ENCODE results near the gene ZNF239. TPM values are rescaled to one million over a fixed set of nuclear protein-coding genes. Genes with fewer than 3 reads are reported as not detected.
"Not testable (repeated sequence)": the region's sequence is repeated elsewhere in the genome, so short reads cannot be mapped to it uniquely, and the experiment has no call there.

The ZNF239 gene
- total RNA-seq, 1 experiment from 2014 or later, result not detected

DNA sequence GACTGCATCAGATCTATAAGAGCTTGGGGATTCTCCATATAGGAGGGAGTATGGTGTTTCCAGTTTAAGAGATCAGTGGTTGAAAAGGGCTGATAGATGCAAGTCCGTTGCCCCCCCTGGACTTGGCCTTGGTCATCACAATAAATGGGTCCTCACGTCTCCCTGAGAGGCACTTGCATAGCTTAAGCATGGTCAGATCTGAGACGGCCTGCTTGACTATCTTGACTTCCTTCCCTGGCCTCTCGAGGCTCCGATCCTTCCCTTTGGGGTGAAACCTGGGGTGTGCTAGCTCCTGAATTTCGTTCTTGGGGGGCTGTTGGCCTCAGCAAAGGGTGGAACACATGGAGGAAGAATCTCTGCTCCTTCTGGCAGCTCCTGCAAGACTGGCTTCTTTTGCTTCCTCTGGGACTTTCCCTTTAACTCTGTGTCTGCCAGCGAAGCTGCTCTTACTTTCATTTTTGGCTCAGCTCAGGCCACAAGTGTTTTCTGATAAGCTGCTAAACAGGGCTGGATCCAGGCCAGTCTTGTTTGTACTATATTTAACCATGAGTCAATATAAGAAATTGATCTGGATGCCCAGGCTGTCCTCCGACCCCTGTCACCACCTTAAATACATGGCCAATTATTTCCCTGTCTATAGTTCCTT lies 20.7 kb upstream of the ZNF239 start:
- Histone ChIP-seq H3K27ac (no peak overlapping the region), H3K4me3 (no peak overlapping the region)

GRCh38 chr10:43591303-43591904 lies 17.0 kb upstream of the ZNF239 start:
- Histone ChIP-seq H3K4me1 (no peaks in the 10 kb centered on the region), H3K27me3 (no peaks in the 10 kb centered on the region), H3K4me3 (no peak overlapping the region), H3K27ac (no peak overlapping the region), H3K36me3 (no peaks in the 10 kb centered on the region), H3K9me3 (replicated peaks) (no peaks in the 10 kb centered on the region)
- DNase-seq, result no peak

More for the DNA sequence above, 20.7 kb upstream of the ZNF239 start:
- no peaks in the 10 kb centered on the region for H3K27me3 ChIP-seq
- no peaks in the 10 kb centered on the region for H3K9me3 ChIP-seq (replicated peaks)
- H3K36me3 ChIP-seq, result no peaks in the 10 kb centered on the region
- no peak for DNase-seq
- no peaks in the 10 kb centered on the region for H3K4me1 ChIP-seq

DNA sequence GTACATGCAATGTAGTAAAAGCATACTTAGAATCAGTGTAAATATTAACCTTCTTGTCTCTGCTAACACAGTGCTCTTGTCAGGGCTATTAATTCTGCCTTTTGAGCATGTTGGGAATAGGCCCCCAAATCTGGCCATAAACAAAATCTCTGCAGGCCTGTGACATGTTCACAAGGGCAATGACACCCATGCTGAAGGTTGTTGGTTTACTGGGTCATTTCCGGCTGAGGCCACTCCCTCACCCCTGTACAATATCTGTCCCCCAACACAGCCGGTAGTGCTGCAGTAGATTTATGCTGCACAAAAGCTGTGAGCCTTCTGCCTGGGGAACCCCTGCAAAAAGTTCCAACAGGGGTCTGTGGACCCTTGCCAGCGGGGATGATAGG lies 12.3 kb upstream of the ZNF239 start:
- not testable (repeated sequence) for DNase-seq

GRCh38 chr10:43585981-43586729 lies 11.7 kb upstream of the ZNF239 start:
- no peak overlapping the region for H3K27ac ChIP-seq
- H3K4me1 ChIP-seq, result no peaks in the 10 kb centered on the region
- no peak overlapping the region for H3K4me3 ChIP-seq
- H3K36me3 ChIP-seq, result no peaks in the 10 kb centered on the region
- no peaks in the 10 kb centered on the region for H3K9me3 ChIP-seq (replicated peaks)
- no peaks in the 10 kb centered on the region for H3K27me3 ChIP-seq
- no peak for DNase-seq

More for the DNA sequence above, 12.3 kb upstream of the ZNF239 start:
- not testable (repeated sequence) for H3K4me1 ChIP-seq; H3K36me3 ChIP-seq; H3K4me3 ChIP-seq; H3K27ac ChIP-seq; H3K27me3 ChIP-seq; H3K9me3 ChIP-seq (replicated peaks)

GRCh38 chr10:43585046-43585445 lies 10.6 kb upstream of the ZNF239 start:
- Histone ChIP-seq H3K4me3 (no peak overlapping the region), H3K36me3 (no peaks in the 10 kb centered on the region), H3K9me3 (replicated peaks) (no peaks in the 10 kb centered on the region), H3K4me1 (no peaks in the 10 kb centered on the region), H3K27ac (no peak overlapping the region), H3K27me3 (no peaks in the 10 kb centered on the region)
- peak in 1 of 2 experiments; percentile 0 for DNase-seq

- no peaks in the 10 kb centered on the region for H3K4me1 ChIP-seq
- no peaks in the 10 kb centered on the region for H3K27me3 ChIP-seq
- H3K36me3 ChIP-seq, result no peaks in the 10 kb centered on the region
- no peaks in the 10 kb centered on the region for H3K9me3 ChIP-seq (replicated peaks)
- no peak overlapping the region for H3K27ac ChIP-seq
- no peak overlapping the region for H3K4me3 ChIP-seq
- no peak for DNase-seq
Measured at GRCh38 chr10:43584051-43584450, 9.6 kb upstream of the ZNF239 start.

DNA sequence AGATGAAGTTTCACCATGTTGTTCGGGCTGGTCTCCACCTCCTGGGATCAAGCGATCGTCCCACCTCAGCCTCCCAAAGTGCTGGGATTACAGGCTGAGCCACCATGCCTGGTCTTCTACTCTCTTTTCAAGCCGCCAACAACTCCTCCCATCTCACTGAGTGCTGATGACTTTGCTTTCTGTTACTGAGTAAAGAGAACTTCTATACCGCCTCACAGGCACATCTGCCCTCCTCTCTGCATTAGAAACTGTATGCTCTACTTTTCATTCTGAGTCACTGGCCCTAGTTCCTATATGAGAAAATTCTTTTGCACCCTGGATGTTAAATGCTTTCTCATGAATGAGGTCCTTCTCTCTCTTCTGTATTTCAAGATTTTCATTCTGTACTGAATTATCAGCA lies 2.2 kb upstream of the ZNF239 start:
- Histone ChIP-seq H3K27ac (no peak overlapping the region), H3K27me3 (no peaks in the 10 kb centered on the region), H3K4me1 (no peaks in the 10 kb centered on the region), H3K9me3 (replicated peaks) (no peaks in the 10 kb centered on the region), H3K4me3 (no peak overlapping the region), H3K36me3 (no peaks in the 10 kb centered on the region)
- DNase-seq, result no peak

DNA sequence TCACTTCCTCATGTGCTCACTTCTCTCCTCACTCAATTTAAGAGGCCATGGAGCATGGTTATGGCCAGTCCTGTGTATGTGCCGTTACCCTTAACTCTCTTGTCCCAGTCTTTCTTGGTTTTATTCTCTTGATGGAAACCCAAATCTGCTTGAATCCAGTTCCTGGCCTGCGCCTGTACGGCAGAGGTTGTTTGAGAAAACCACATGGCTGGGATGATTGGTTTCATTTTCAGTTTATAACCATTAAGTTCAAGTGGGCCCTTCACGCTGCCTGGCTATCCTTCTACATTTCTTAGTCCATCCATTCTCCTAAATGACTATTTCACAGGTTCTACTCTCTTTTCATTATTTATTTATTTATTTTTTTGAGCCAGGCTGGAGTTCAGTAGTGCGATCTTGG lies 1.6 kb upstream of the ZNF239 start:
- H3K4me3 ChIP-seq, result no peak overlapping the region
- no peaks in the 10 kb centered on the region for H3K27me3 ChIP-seq
- no peaks in the 10 kb centered on the region for H3K36me3 ChIP-seq
- no peaks in the 10 kb centered on the region for H3K4me1 ChIP-seq
- no peak overlapping the region for H3K27ac ChIP-seq
- no peaks in the 10 kb centered on the region for H3K9me3 ChIP-seq (replicated peaks)
- DNase-seq, result no peak

GRCh38 chr10:43574906-43575305 lies 490 bp upstream of the ZNF239 start:
- H3K27ac ChIP-seq, result no peak overlapping the region
- no peaks in the 10 kb centered on the region for H3K27me3 ChIP-seq
- DNase-seq, result no peak
- H3K9me3 ChIP-seq (replicated peaks), result no peaks in the 10 kb centered on the region
- no peaks in the 10 kb centered on the region for H3K36me3 ChIP-seq
- no peak overlapping the region for H3K4me3 ChIP-seq
- H3K4me1 ChIP-seq, result no peaks in the 10 kb centered on the region

DNA sequence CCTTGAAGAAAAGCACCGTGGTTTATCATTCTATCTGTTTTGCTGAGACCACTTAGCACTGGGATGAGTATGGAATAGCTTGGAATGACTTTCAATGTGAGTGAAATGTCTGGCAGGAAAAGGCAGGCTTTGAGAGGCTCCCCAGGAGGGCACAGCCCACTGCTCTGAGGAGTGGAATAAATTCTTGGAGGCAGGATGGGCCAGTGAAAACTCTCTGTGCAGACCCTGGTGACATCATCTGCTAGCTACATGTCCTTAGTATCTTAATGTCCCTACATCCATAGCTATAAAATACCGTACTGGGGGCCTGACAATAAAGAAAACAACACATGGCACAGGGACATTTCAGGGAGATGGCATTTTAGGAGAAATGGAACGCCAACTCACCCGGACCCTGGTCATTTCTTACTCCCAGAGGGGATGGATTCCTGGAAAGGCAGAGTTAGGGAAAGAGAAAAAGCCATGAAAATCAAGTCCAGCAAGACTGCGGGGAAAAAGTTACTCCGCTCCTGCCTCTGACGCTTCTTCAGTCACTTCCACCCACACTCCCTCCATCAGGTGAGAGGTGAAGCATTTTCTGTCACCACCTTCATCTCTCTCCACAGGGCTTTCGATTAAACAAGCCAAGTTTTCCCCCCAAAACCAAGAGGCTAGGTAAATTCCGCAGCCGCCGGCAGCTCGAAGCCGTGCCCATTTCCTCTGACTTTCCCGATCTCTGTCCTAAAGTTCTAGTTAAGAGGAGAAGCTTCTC lies 991 bp downstream of the ZNF239 start:
- Histone ChIP-seq H3K27ac (no peak overlapping the region), H3K4me1 (no peaks in the 10 kb centered on the region), H3K36me3 (no peaks in the 10 kb centered on the region), H3K27me3 (no peaks in the 10 kb centered on the region), H3K4me3 (no peak overlapping the region), H3K9me3 (replicated peaks) (no peaks in the 10 kb centered on the region)
- no peak for DNase-seq

DNA sequence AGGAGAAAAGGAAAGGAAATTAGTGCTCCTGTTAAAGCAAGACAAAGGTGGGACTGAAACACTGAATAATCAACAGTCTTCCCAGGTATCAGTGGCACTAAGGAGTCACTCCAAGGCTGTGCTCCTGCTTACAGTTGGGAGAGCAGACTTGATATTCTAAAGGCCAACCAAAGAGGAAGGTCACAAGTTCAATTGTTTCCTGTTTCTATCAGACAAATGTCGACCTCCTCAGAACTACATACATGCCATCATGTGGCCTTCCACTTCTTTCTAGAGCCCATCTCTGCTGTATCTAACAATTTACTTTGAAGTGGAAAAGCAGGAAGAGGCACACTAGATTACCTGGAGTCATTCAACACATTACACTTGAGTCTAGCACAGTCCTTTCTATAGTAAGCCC lies 3.4 kb downstream of the ZNF239 start:
- no peaks in the 10 kb centered on the region for H3K9me3 ChIP-seq (replicated peaks)
- H3K4me3 ChIP-seq, result no peak overlapping the region
- no peaks in the 10 kb centered on the region for H3K4me1 ChIP-seq
- DNase-seq, result no peak
- no peak overlapping the region for H3K27ac ChIP-seq
- no peaks in the 10 kb centered on the region for H3K27me3 ChIP-seq
- no peaks in the 10 kb centered on the region for H3K36me3 ChIP-seq

- H3K4me3 ChIP-seq, result no peak overlapping the region
- no peaks in the 10 kb centered on the region for H3K4me1 ChIP-seq
- H3K36me3 ChIP-seq, result no peaks in the 10 kb centered on the region
- no peak overlapping the region for H3K27ac ChIP-seq
- no peak for DNase-seq
- no peaks in the 10 kb centered on the region for H3K9me3 ChIP-seq (replicated peaks)
- H3K27me3 ChIP-seq, result no peaks in the 10 kb centered on the region
Measured at GRCh38 chr10:43569681-43570080, 4.7 kb downstream of the ZNF239 start.

DNA sequence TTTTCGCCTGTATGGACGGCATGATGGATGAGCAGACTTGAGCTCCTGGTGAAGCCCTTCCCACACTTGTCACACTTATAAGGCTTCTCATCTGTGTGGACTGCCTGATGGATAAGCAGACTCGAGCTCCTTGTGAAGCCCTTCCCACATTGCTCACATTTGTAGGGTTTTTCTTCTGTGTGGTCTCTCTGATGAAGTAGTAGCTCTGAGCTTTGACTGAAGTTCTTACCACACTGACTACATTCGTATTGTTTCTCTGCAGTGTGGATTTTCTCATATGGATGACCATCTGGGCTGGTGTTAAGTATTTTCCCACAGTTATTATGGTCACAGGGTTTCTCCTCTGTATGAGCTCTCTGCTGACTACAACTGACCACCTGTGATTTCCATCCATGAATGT lies 17.2 kb downstream of the ZNF239 start:
- Histone ChIP-seq H3K9me3 (replicated peaks) (no peaks in the 10 kb centered on the region), H3K27ac (no peak overlapping the region), H3K36me3 (no peaks in the 10 kb centered on the region), H3K27me3 (no peaks in the 10 kb centered on the region), H3K4me1 (no peaks in the 10 kb centered on the region), H3K4me3 (no peak overlapping the region)
- DNase-seq, result no peak

DNA sequence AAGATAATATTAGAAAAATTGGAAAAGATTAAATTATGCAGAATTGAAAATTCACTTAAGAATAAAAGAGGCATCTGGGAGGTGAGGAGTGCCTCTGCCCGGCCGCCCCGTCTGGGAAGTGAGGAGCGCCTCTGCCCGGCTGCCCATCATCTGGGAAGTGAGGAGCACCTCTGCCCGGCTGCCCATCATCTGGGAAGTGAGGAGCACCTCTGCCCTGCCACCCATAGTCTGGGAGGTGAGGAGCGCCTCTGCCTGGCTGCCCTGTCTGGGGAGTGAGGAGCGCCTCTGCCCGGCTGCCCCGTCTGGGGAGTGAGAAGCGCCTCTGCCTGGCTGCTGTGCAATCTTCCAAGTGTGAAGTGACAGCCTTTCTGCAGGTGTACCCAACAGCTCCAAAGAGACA lies 30.7 kb downstream of the ZNF239 start:
- not testable (repeated sequence) for H3K27me3 ChIP-seq; H3K27ac ChIP-seq; DNase-seq; H3K36me3 ChIP-seq; H3K4me1 ChIP-seq; H3K4me3 ChIP-seq; H3K9me3 ChIP-seq (replicated peaks)

All from SJCRH30 (cell line).